HUES6 (cell line): Measurements from ENCODE around the gene PCDHB14.
"Not testable (repeated sequence)": the region's sequence is repeated elsewhere in the genome, so short reads cannot be mapped to it uniquely, and the experiment has no call there.

ENCODE experiments used
- H3K27ac ChIP-seq: 2 replicates; pipeline ENCODE4 v1.7.0; 2013; ENCODE audit warnings: low read depth, mild to moderate bottlenecking, low read length, inconsistent platforms
- H3K27me3 ChIP-seq: 2 replicates; pipeline ENCODE4 v1.6.1; 2013; ENCODE audit warnings: low read length; ENCODE audit not compliant: control insufficient read depth, insufficient read depth
- H3K36me3 ChIP-seq: 2 replicates; pipeline ENCODE4 v1.6.1; 2013; ENCODE audit warnings: low read length; ENCODE audit not compliant: control insufficient read depth, insufficient read depth
- H3K4me1 ChIP-seq: 2 replicates; pipeline ENCODE4 v1.6.1; 2013; ENCODE audit warnings: low read length; ENCODE audit not compliant: control insufficient read depth, insufficient read depth
- H3K4me3 ChIP-seq: 2 replicates; pipeline ENCODE4 v1.5.1; 2013; ENCODE audit warnings: low read depth, low read length
- H3K9ac ChIP-seq: one replicate; pipeline ENCODE4 v1.6.1; 2013; ENCODE audit warnings: mild to moderate bottlenecking, low read length
- H3K9me3 ChIP-seq: 2 replicates; pipeline ENCODE4 v1.6.1; 2013; ENCODE audit warnings: low read depth, low read length; ENCODE audit not compliant: control insufficient read depth, insufficient read depth

PCDHB14 gene

GRCh38 chr5:141188682-141189081 is 34.5 kb upstream of the PCDHB14 start:
- H3K4me3 ChIP-seq, H3K27ac ChIP-seq, H3K9me3 ChIP-seq, H3K27me3 ChIP-seq, H3K36me3 ChIP-seq, H3K4me1 ChIP-seq, H3K9ac ChIP-seq: not testable (repeated sequence)

DNA sequence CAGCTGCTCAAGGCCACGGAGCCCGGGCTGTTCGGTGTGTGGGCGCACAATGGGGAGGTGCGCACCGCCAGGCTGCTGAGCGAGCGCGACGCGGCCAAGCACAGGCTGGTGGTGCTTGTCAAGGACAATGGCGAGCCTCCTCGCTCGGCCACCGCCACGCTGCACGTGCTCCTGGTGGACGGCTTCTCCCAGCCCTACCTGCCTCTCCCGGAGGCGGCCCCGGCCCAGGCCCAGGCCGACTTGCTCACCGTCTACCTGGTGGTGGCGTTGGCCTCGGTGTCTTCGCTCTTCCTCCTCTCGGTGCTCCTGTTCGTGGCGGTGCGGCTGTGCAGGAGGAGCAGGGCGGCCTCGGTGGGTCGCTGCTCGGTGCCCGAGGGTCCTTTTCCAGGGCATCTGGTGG is 34.0 kb upstream of the PCDHB14 start:
- H3K27me3 ChIP-seq, H3K9me3 ChIP-seq, H3K9ac ChIP-seq, H3K27ac ChIP-seq, H3K36me3 ChIP-seq, H3K4me1 ChIP-seq, H3K4me3 ChIP-seq: not testable (repeated sequence)

- no peak within 1 kb of the TSS for H3K27ac ChIP-seq
- no peak within 1 kb of the TSS for H3K9ac ChIP-seq
- H3K36me3 ChIP-seq, result no peaks in the 10 kb centered on the region
- H3K27me3 ChIP-seq, result peaks cover 9% of the 10 kb centered on the region; the same call in 1 of the 2 replicates
- H3K4me3 ChIP-seq, result peak within 1 kb of the TSS; percentile 32; the same call in 1 of the 2 replicates
- H3K9me3 ChIP-seq, result 0 out of 2 replicates have a peak, but pooled peaks cover 8% of the 10 kb centered on the region
- no peaks in the 10 kb centered on the region for H3K4me1 ChIP-seq
These were observed 30.9 kb upstream of the PCDHB14 start, which contains the start of gene PCDHB10 for GRCh38 chr5:141192110-141192725. Gene PCDHB10 (plus strand): TSS chr5:141192353. CDS start chr5:141192553, 200 bp downstream.

DNA sequence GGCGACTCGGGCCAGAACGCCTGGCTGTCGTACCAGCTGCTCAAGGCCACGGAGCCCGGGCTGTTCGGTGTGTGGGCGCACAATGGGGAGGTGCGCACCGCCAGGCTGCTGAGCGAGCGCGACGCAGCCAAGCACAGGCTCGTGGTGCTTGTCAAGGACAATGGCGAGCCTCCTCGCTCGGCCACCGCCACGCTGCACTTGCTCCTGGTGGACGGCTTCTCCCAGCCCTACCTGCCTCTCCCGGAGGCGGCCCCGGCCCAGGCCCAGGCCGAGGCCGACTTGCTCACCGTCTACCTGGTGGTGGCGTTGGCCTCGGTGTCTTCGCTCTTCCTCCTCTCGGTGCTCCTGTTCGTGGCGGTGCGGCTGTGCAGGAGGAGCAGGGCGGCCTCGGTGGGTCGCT is 28.8 kb upstream of the PCDHB14 start:
- H3K27ac ChIP-seq, H3K27me3 ChIP-seq, H3K36me3 ChIP-seq, H3K4me1 ChIP-seq, H3K9me3 ChIP-seq, H3K9ac ChIP-seq, H3K4me3 ChIP-seq: not testable (repeated sequence)

GRCh38 chr5:141196363-141196762 is 26.8 kb upstream of the PCDHB14 start:
- Histone ChIP-seq H3K36me3 (no peaks in the 10 kb centered on the region), H3K27ac (no peak overlapping the region), H3K4me3 (no peak overlapping the region), H3K9ac (no peak overlapping the region), H3K4me1 (no peaks in the 10 kb centered on the region), H3K9me3 (0 out of 2 replicates have a peak, but pooled peaks cover 13% of the 10 kb centered on the region), H3K27me3 (peaks cover 9% of the 10 kb centered on the region; the same call in 1 of the 2 replicates)

DNA sequence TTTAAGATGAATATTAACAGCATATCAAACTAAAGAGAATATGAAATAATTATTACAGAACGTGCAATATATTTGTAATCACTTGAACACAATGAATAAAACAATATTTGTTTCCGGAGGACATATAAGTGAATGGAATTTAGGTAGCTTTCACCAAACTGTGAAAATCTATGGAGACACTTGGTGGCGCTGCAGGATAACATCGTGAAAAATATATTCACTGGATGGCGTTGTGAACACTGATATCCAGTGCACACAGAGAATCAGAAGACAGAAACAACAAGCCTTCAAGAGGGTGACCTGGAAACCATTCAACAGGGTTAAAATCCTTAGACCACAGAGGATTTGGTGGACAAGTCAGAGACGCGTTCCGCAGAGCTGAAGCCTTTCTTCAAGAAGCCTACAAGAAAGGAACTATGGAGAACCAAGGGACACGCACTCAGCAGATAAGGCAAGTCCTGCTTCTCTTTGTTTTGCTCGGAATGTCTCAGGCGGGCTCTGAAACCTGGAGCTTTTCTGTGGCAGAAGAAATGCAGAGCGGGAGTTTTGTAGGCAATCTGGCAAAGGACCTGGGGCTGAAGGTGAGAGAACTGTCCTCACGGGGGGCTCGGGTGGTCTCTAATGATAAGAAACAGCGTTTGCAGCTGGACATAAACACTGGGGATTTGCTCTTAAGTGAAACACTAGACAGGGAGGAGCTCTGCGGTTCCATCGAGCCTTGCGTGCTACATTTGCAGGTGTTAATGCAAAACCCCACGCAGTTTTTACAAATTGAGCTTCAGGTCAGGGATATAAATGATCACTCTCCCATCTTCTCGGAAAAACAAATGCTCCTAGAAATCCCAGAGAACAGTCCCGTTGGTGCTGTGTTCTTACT is 23.5 kb upstream of the PCDHB14 start, which contains the start of gene PCDHB11:
TSS of gene PCDHB11 (plus strand) at position 269 of the 877 bp plus-strand sequence. CDS start at position 417, 148 bp downstream.
- no peaks in the 10 kb centered on the region for H3K36me3 ChIP-seq
- H3K4me1 ChIP-seq, result no peaks in the 10 kb centered on the region
- no peak within 1 kb of the TSS for H3K27ac ChIP-seq
- no peak within 1 kb of the TSS for H3K9ac ChIP-seq
- H3K4me3 ChIP-seq, result no peak within 1 kb of the TSS
- H3K27me3 ChIP-seq, result peaks cover 3% of the 10 kb centered on the region; the same call in 1 of the 2 replicates
- H3K9me3 ChIP-seq, result 0 out of 2 replicates have a peak, but pooled peaks cover 13% of the 10 kb centered on the region

DNA sequence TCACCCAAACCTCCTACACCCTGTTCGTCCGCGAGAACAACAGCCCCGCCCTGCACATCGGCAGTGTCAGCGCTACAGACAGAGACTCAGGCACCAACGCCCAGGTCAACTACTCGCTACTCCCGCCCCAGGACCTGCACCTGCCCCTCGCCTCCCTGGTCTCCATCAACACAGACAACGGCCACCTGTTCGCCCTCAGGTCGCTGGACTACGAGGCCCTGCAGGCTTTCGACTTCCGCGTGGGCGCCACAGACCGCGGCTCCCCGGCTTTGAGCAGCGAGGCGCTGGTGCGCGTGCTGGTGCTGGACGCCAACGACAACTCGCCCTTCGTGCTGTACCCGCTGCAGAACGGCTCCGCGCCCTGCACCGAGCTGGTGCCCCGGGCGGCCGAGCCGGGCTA is 22.0 kb upstream of the PCDHB14 start:
- not testable (repeated sequence) for H3K4me1 ChIP-seq, H3K27me3 ChIP-seq, H3K9ac ChIP-seq, H3K27ac ChIP-seq, H3K9me3 ChIP-seq, H3K36me3 ChIP-seq, H3K4me3 ChIP-seq

- not testable (repeated sequence) for H3K27me3 ChIP-seq, H3K4me3 ChIP-seq, H3K9ac ChIP-seq, H3K36me3 ChIP-seq, H3K4me1 ChIP-seq, H3K9me3 ChIP-seq, H3K27ac ChIP-seq
These were observed 21.5 kb upstream of the PCDHB14 start for GRCh38 chr5:141201646-141202045.

DNA sequence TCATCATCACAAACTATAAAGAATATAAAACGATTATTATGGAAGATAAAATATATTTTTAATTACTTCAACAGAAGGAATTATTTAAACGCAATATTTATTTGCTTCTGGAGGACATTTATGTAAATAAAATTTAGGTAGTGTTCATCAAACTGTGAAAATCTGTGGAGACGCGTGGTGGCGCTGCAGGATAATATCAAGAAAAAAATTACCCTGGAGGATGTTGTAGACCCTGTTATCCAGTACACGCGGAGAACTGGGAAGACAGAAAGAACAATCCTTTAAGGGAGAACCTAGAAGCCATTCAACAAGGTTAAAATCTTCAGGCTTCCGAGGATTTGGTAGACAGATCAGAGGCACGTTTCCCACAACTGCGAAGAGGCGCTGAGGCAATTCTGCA is 14.7 kb upstream of the PCDHB14 start, which contains the start of gene PCDHB12:
TSS of gene PCDHB12 (plus strand) at position 242 of the 400 bp plus-strand sequence. CDS start 189 bp downstream, outside the sequence.
- Histone ChIP-seq H3K27me3 (no peaks in the 10 kb centered on the region; the same call in 1 of the 2 replicates), H3K36me3 (no peaks in the 10 kb centered on the region), H3K27ac (no peak within 1 kb of the TSS), H3K4me1 (no peaks in the 10 kb centered on the region), H3K9me3 (no peaks in the 10 kb centered on the region), H3K9ac (no peak within 1 kb of the TSS), H3K4me3 (no peak within 1 kb of the TSS)

GRCh38 chr5:141210281-141210680 is 12.9 kb upstream of the PCDHB14 start:
- not testable (repeated sequence) for H3K9ac ChIP-seq, H3K27ac ChIP-seq, H3K9me3 ChIP-seq, H3K4me1 ChIP-seq, H3K36me3 ChIP-seq, H3K27me3 ChIP-seq, H3K4me3 ChIP-seq

- not testable (repeated sequence) for H3K4me3 ChIP-seq, H3K9me3 ChIP-seq, H3K27me3 ChIP-seq, H3K4me1 ChIP-seq, H3K27ac ChIP-seq, H3K9ac ChIP-seq, H3K36me3 ChIP-seq
These were observed 12.3 kb upstream of the PCDHB14 start for GRCh38 chr5:141210849-141211248.
